Central memory CD8-positive, alpha-beta T cell (primary cell): ENCODE data around the gene SH2D2A.

Experiments
- ATAC-seq: fragments of 150-1000 bp; cut with Tn5 transposase; replicated peaks from 2 replicates; pipeline ENCODE4 v1.10.0; 2022; ENCODE audit warnings: mild to moderate bottlenecking, moderate FRiP score, moderate number of reproducible peaks; ENCODE audit not compliant: poor library complexity, severe bottlenecking; ENCODE audit errors: extremely low read depth
- DNase-seq, 2 donors: peaks; one replicate each; pipeline ENCODE4 v3.0.0; 2021; ENCODE audit warnings: low spot score in 2 of 2
- H3K27ac Mint-ChIP-seq: one replicate; pipeline ENCODE4 v1.8.0; 2022; ENCODE audit warnings: low read depth, mild to moderate bottlenecking, moderate library complexity, mixed read lengths
- H3K27me3 Mint-ChIP-seq: one replicate; pipeline ENCODE4 v1.8.0; 2022; ENCODE audit warnings: mixed read lengths
- H3K36me3 Mint-ChIP-seq: one replicate; pipeline ENCODE4 v1.8.0; 2022; ENCODE audit warnings: mild to moderate bottlenecking, moderate library complexity, mixed read lengths; ENCODE audit not compliant: insufficient read depth
- H3K4me1 Mint-ChIP-seq: one replicate; pipeline ENCODE4 v1.8.0; 2022; ENCODE audit warnings: mixed read lengths
- H3K4me3 Mint-ChIP-seq: one replicate; pipeline ENCODE4 v1.8.0; 2022; ENCODE audit warnings: mild to moderate bottlenecking, moderate library complexity, mixed read lengths
- H3K9me3 Mint-ChIP-seq: one replicate; pipeline ENCODE4 v1.8.0; 2022; ENCODE audit warnings: mixed read lengths

SH2D2A gene

GRCh38 chr1:156834322-156834721 is 17.7 kb upstream of the SH2D2A start:
- no peaks in the 10 kb centered on the region for H3K36me3 Mint-ChIP-seq
- H3K27ac Mint-ChIP-seq = no peak overlapping the region
- DNase-seq = no peak
- no peaks in the 10 kb centered on the region for H3K9me3 Mint-ChIP-seq
- ATAC-seq = no peak
- peaks cover 15% of the 10 kb centered on the region for H3K27me3 Mint-ChIP-seq
- H3K4me3 Mint-ChIP-seq = no peak overlapping the region
- H3K4me1 Mint-ChIP-seq = peaks cover 31% of the 10 kb centered on the region

DNA sequence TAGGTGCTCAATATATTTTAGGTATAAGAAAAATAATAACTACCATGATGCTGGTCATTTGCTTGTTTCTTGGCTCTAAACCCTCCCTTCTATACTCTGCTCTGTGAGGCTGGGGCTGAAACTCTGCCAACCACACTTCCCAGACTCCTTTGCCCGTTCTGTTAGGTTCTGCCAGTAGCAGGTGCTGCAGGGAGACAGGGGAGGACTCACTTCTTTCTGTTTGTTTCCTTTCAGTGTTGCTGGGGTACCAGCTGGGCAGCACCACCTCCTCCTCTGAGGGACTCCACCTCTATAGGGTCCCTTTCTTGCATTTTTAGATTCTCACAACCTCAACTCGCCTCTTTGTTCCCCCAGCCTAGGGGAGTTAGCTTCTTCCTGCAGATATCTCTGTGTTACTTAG is 17.0 kb upstream of the SH2D2A start:
- Mint-ChIP-seq H3K9me3 (no peaks in the 10 kb centered on the region), H3K27ac (no peak overlapping the region), H3K4me3 (no peak overlapping the region), H3K4me1 (peaks cover 25% of the 10 kb centered on the region), H3K27me3 (peaks cover 9% of the 10 kb centered on the region), H3K36me3 (no peaks in the 10 kb centered on the region)
- DNase-seq = no peak
- ATAC-seq = peak; percentile 55

GRCh38 chr1:156832434-156832833 is 15.8 kb upstream of the SH2D2A start:
- Mint-ChIP-seq H3K36me3 (no peaks in the 10 kb centered on the region), H3K27me3 (peaks cover 7% of the 10 kb centered on the region), H3K27ac (no peak overlapping the region), H3K4me3 (no peak overlapping the region), H3K9me3 (no peaks in the 10 kb centered on the region), H3K4me1 (peaks cover 24% of the 10 kb centered on the region)
- ATAC-seq (no peak), DNase-seq (no peak)

DNA sequence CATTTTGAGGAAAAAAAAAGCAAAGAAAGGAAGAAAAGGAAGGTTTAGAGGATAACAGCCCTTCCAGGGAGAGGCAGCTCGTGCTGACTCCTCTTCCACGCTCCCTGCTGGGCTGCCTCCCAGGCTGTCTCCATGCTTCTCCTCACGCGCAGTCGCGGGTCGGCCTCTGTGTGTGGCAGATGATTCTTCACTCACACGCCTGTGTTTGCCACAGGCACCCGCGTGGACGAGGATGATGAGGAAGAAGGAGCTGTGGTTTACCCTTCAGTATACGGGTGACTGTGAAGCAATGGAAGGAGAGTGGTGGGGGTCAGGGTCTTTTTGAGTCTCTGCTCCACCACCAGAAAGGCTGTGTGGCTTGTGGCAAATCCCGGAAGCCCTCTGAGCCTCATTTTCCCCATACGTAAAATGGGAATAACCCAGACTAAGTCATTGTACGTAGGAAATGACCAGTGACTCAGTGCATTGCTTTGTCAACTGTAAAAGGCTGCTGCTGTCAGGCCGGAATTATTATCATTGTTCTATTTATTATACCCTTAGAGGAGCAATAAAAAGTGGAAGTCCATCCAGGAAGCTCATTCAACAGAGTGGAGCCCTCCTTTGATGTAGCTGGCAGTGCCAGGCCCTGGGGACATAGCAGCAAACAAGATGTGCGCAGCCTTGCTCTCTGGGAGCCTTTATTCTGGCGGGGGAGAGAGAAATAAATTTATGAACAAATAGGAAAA is 11.9 kb upstream of the SH2D2A start:
- Mint-ChIP-seq H3K27me3 (peaks cover 7% of the 10 kb centered on the region), H3K4me3 (no peak overlapping the region), H3K9me3 (no peaks in the 10 kb centered on the region), H3K27ac (no peak overlapping the region), H3K36me3 (no peaks in the 10 kb centered on the region), H3K4me1 (peaks cover 6% of the 10 kb centered on the region)
- DNase-seq (no peak), ATAC-seq (no peak)

- H3K9me3 Mint-ChIP-seq = no peaks in the 10 kb centered on the region
- no peak overlapping the region for H3K4me3 Mint-ChIP-seq
- DNase-seq (no peak), ATAC-seq (no peak)
- peaks cover 7% of the 10 kb centered on the region for H3K27me3 Mint-ChIP-seq
- H3K36me3 Mint-ChIP-seq = no peaks in the 10 kb centered on the region
- H3K4me1 Mint-ChIP-seq = no peaks in the 10 kb centered on the region
- no peak overlapping the region for H3K27ac Mint-ChIP-seq
Measured at GRCh38 chr1:156826630-156827029, 10.0 kb upstream of the SH2D2A start.

GRCh38 chr1:156823210-156823790 is 6.7 kb upstream of the SH2D2A start:
- no peak overlapping the region for H3K4me3 Mint-ChIP-seq
- no peak overlapping the region for H3K27ac Mint-ChIP-seq
- no peaks in the 10 kb centered on the region for H3K36me3 Mint-ChIP-seq
- no peaks in the 10 kb centered on the region for H3K4me1 Mint-ChIP-seq
- no peaks in the 10 kb centered on the region for H3K27me3 Mint-ChIP-seq
- H3K9me3 Mint-ChIP-seq = no peaks in the 10 kb centered on the region
- ATAC-seq (no peak), DNase-seq (no peak)

DNA sequence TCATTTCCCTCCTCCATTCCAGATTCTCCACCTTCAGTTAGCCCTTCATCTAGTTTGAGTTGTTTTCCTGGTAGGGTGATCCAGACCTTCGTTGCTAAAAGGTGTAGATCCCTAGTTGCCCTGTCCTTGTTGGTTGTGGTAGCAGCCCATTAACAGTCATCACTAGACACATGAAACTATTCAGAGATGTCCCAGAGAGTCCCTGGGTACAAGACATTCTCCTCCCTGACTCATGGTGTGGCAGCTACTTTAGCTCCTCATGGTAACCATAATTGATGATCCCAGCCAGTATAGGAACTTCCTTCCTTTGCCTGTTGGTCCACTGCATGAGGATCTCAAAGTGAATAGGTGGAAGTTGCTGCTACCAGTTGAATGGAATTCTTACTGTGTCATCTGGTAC is 6.0 kb upstream of the SH2D2A start:
- no peak overlapping the region for H3K4me3 Mint-ChIP-seq
- DNase-seq (no peak), ATAC-seq (no peak)
- peaks cover 2% of the 10 kb centered on the region for H3K36me3 Mint-ChIP-seq
- no peak overlapping the region for H3K27ac Mint-ChIP-seq
- H3K27me3 Mint-ChIP-seq = no peaks in the 10 kb centered on the region
- H3K4me1 Mint-ChIP-seq = no peaks in the 10 kb centered on the region
- no peaks in the 10 kb centered on the region for H3K9me3 Mint-ChIP-seq

GRCh38 chr1:156821801-156822200 is 5.2 kb upstream of the SH2D2A start:
- peak; percentile 51 for ATAC-seq
- peaks cover 9% of the 10 kb centered on the region for H3K36me3 Mint-ChIP-seq
- H3K27me3 Mint-ChIP-seq = no peaks in the 10 kb centered on the region
- no peak overlapping the region for H3K4me3 Mint-ChIP-seq
- peaks cover 4% of the 10 kb centered on the region for H3K4me1 Mint-ChIP-seq
- peak overlapping the region; percentile 0 for H3K27ac Mint-ChIP-seq
- no peak for DNase-seq
- H3K9me3 Mint-ChIP-seq = no peaks in the 10 kb centered on the region

GRCh38 chr1:156815961-156816422 is 656 bp downstream of the SH2D2A start:
- no peak for ATAC-seq

DNA sequence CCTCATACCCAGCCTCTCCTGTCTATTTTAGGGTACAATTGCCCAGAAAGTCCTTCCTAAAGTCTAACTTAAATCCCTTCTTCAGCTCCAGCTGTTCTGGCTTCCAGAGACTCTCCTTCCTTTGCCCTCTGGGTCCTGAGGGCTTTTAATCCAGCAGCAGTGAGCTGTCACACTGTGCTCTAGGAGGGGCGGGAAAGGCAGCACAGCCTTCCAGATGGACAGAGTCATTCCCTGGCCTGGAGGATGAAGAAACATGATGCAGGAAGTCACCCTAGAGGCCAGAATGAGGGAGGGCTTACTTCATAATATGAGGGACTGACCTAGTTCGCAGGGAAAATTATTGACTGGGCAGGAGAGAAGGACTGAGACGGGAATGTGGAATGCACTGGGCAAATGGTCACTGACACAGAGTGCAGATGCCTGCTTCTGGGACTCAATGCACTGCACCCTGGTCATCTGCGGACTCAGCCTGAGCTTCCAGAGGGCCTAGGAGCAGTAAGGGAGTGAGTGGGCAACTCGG is 1.3 kb downstream of the SH2D2A start:
- ATAC-seq (no peak), DNase-seq (no peak)
- no peaks in the 10 kb centered on the region for H3K27me3 Mint-ChIP-seq
- H3K9me3 Mint-ChIP-seq = no peaks in the 10 kb centered on the region
- H3K36me3 Mint-ChIP-seq = peaks cover 52% of the 10 kb centered on the region
- peak overlapping the region; percentile 97 for H3K27ac Mint-ChIP-seq
- peak overlapping the region; percentile 82 for H3K4me3 Mint-ChIP-seq
- peaks cover 63% of the 10 kb centered on the region for H3K4me1 Mint-ChIP-seq

More at GRCh38 chr1:156815961-156816422, 656 bp downstream of the SH2D2A start:
- peaks cover 48% of the 10 kb centered on the region for H3K36me3 Mint-ChIP-seq
- peak overlapping the region; percentile 82 for H3K4me3 Mint-ChIP-seq
- no peak for DNase-seq
- H3K4me1 Mint-ChIP-seq = peaks cover 61% of the 10 kb centered on the region
- H3K27ac Mint-ChIP-seq = peak overlapping the region; percentile 97
- H3K9me3 Mint-ChIP-seq = no peaks in the 10 kb centered on the region
- H3K27me3 Mint-ChIP-seq = no peaks in the 10 kb centered on the region

DNA sequence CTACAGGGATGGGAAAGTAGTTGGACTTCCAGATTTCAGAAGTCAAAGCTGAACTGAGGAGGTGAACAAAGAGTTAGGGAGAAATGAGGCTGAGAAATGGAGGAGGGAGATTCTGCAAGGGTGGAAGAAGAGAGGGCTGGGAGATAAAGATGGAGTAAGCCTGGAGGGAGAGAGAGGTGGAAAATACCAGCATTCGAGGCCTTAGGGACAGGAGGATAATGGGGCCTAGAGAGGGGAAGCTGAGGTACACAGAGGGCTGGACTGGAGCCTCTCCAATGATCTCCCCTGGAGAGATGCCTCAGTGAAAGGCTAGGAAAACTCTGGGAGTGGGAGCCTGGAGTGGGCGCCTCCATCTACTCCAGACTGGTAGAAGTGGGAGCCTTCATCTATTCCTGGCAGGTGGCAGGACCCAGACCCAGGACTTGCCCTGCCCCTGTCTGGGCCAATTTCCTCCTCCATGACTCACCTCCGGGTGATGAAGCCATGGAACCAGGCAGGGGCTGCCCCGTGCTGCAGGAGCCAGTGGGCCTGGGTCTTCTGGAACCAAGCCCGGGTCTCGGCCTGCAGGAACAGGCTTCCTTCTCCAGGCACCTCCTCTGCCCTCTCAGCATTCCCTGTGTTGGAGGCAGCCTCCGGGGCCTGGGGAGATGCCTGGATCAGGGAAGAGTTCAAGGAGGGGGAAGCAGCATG is 1.9 kb downstream of the SH2D2A start:
- Mint-ChIP-seq H3K27me3 (no peaks in the 10 kb centered on the region), H3K9me3 (no peaks in the 10 kb centered on the region), H3K4me3 (peak overlapping the region; percentile 82), H3K27ac (peak overlapping the region; percentile 97), H3K4me1 (peaks cover 64% of the 10 kb centered on the region), H3K36me3 (peaks cover 59% of the 10 kb centered on the region)
- no peak for DNase-seq
- ATAC-seq = no peak

DNA sequence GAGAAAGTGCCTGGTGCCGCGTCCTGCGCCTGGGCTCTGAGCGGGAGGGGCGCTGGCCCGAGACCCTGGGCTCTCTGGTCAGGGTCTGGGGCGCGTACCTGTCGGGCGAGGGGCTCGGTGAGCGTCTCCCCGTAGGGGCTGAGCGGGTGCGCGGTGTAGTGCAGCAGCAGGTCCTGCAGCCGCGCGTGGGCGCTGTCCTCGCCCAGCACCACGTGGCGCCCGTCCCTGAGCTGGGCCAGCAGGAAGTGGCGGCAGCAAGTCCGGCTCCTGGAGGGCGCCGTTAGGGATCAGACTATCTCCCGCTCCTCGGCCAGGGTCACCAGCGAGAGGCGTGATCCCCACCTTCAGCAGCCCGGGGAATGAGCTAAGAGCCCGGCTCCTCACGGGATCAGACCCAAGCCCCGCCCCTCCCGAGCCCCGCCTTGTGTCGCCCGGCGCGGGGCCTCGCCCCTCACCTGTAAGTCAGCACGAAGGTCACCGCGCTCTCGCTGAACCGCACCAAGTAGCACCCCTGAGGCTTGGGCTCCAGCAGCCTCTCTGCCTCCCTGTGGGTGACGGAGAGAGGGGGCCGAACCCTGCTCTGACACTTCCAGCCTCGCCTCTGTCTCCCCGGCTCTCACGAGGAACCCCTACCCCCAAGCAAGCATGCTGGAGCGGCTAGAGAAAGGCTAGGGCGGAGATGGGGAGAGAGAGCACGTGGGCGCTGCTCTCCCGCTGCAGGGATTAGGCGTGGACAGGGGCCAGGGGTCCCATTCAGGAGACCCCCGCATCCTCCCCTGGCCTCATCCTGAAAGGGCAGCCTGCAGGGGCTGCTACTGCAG is 2.7 kb downstream of the SH2D2A start:
- no peaks in the 10 kb centered on the region for H3K9me3 Mint-ChIP-seq
- H3K4me1 Mint-ChIP-seq = peaks cover 71% of the 10 kb centered on the region
- peak overlapping the region; percentile 82 for H3K4me3 Mint-ChIP-seq
- ATAC-seq (peak; percentile 34), DNase-seq (peak; percentile 65 to 74)
- no peaks in the 10 kb centered on the region for H3K27me3 Mint-ChIP-seq
- peak overlapping the region; percentile 97 for H3K27ac Mint-ChIP-seq
- H3K36me3 Mint-ChIP-seq = peaks cover 62% of the 10 kb centered on the region
